MCF 10A (cell line): ENCODE data around the gene PRR20G. TPM values are rescaled to one million over a fixed set of nuclear protein-coding genes. Genes with fewer than 3 reads are reported as not detected.

Experiments used
- BruUV-seq: library from RNA; stranded (reverse); fragments of 400-500 nt; replicated peaks from 2 replicates; lab custom pipeline; 2021; lab: Mats Ljungman, UMichigan
- CTCF ChIA-PET: fragments of 300-600 bp; sonication (Branson Sonifier 250); formaldehyde crosslinking; extraction: SDS; loops from one replicate; lab custom pipeline; 2021; ENCODE audit warnings: antibody characterized with exemption, inconsistent platforms; lab: Yijun Ruan, JAX
- POLR2A ChIA-PET: fragments of 300-600, 350-650 bp; sonication (Branson Sonifier 250); formaldehyde crosslinking; extraction: SDS; loops from one replicate; lab custom pipeline; 2020; ENCODE audit warnings: antibody characterized with exemption, inconsistent platforms; lab: Yijun Ruan, JAX
- DNase-seq: peaks from one replicate; pipeline ENCODE4 v3.0.0-alpha.2; 2018; ENCODE audit not compliant: unreplicated experiment
- H3K27ac Mint-ChIP-seq: one replicate; pipeline ENCODE4 v1.8.0; 2022; ENCODE audit warnings: mild to moderate bottlenecking, low read depth, mixed read lengths; ENCODE audit not compliant: unreplicated experiment
- H3K27me3 Mint-ChIP-seq: one replicate; pipeline ENCODE4 v1.8.0; 2022; ENCODE audit warnings: mixed read lengths; ENCODE audit not compliant: insufficient read depth, unreplicated experiment
- H3K36me3 Mint-ChIP-seq: one replicate; pipeline ENCODE4 v1.8.0; 2022; ENCODE audit warnings: mild to moderate bottlenecking, moderate library complexity, mixed read lengths; ENCODE audit not compliant: insufficient read depth, unreplicated experiment
- H3K4me1 Mint-ChIP-seq: one replicate; pipeline ENCODE4 v1.8.0; 2022; ENCODE audit warnings: mixed read lengths; ENCODE audit not compliant: insufficient read depth, unreplicated experiment
- H3K4me3 Mint-ChIP-seq: one replicate; pipeline ENCODE4 v1.8.0; 2022; ENCODE audit warnings: mild to moderate bottlenecking, moderate library complexity, mixed read lengths; ENCODE audit not compliant: unreplicated experiment
- H3K9me3 Mint-ChIP-seq: one replicate; pipeline ENCODE4 v1.8.0; 2022; ENCODE audit warnings: mixed read lengths; ENCODE audit not compliant: unreplicated experiment
- CTCF ChIP-seq: fragments of 200-600 bp; IDR thresholded peaks from one replicate; pipeline ENCODE4 v1.8.0; 2022; ENCODE audit warnings: antibody characterized with exemption, mild to moderate bottlenecking; ENCODE audit not compliant: unreplicated experiment
- intact Hi-C: fragments of 100-400 bp; cut with micrococcal nuclease; formaldehyde crosslinking; loops from 2 replicates; pipeline ENCODE4 v1.14.1; 2022
- total RNA-seq: library from RNA; stranded (reverse); gene quantifications from 2 replicates; pipeline ENCODE4 v1.2.3, GENCODE V29; 2022

The PRR20G gene
- total RNA-seq, 1 experiment from 2014 or later, result not detected

GRCh38 chr3:127237835-127238234 is 50.0 kb downstream of the PRR20G start:
- no peak for TF ChIP-seq CTCF
- intact Hi-C loops, result no loop called here
- no peak overlapping the region for H3K27ac Mint-ChIP-seq
- H3K27me3 Mint-ChIP-seq, result no peaks in the 10 kb centered on the region
- POLR2A ChIA-PET, result interaction anchor here (0.6 kb wide), 1 partner anchor 231 kb away, joined by 3 read pairs; no protein-coding TSS in a partner anchor
- H3K4me1 Mint-ChIP-seq, result no peaks in the 10 kb centered on the region
- DNase-seq, result no peak
- BruUV-seq, result no TSS peak
- H3K9me3 Mint-ChIP-seq, result peaks cover 20% of the 10 kb centered on the region
- no peaks in the 10 kb centered on the region for H3K36me3 Mint-ChIP-seq
- H3K4me3 Mint-ChIP-seq, result no peak overlapping the region
- CTCF ChIA-PET, result no interaction called here

- Mint-ChIP-seq H3K4me1 (no peaks in the 10 kb centered on the region), H3K9me3 (peaks cover 7% of the 10 kb centered on the region), H3K27me3 (no peaks in the 10 kb centered on the region), H3K36me3 (no peaks in the 10 kb centered on the region), H3K4me3 (no peak overlapping the region), H3K27ac (no peak overlapping the region)
- POLR2A ChIA-PET, result no interaction called here
- intact Hi-C loops, result no loop called here
- no peak for DNase-seq
- no peak for TF ChIP-seq CTCF
- CTCF ChIA-PET, result no interaction called here
- no TSS peak for BruUV-seq
These were observed 52.1 kb downstream of the PRR20G start for GRCh38 chr3:127235706-127236105.

GRCh38 chr3:127234778-127235177 is 53.1 kb downstream of the PRR20G start:
- Mint-ChIP-seq H3K4me3 (no peak overlapping the region), H3K4me1 (no peaks in the 10 kb centered on the region), H3K36me3 (no peaks in the 10 kb centered on the region), H3K27me3 (no peaks in the 10 kb centered on the region), H3K27ac (no peak overlapping the region), H3K9me3 (peaks cover 11% of the 10 kb centered on the region)
- TF ChIP-seq CTCF, result no peak
- POLR2A ChIA-PET, result no interaction called here
- BruUV-seq, result no TSS peak
- intact Hi-C loops, result no loop called here
- CTCF ChIA-PET, result no interaction called here
- no peak for DNase-seq

Other genes with a start within 250 kb of the PRR20G start
- gene PRR23E, start 94.9 kb downstream of the PRR20G start, total RNA-seq, result not detected in 2 replicates